GM18502 (cell line): ENCODE measurements around the gene SKAP1.
"Not testable (repeated sequence)": the region's sequence is repeated elsewhere in the genome, so short reads cannot be mapped to it uniquely, and the experiment has no call there.

Experiments used
- ATAC-seq: cut with Tn5 transposase; IDR thresholded peaks from one replicate; pipeline ENCODE4 v1.9.1; 2021; ENCODE audit warnings: mild to moderate bottlenecking; ENCODE audit not compliant: unreplicated experiment, poor library complexity

The SKAP1 gene

DNA sequence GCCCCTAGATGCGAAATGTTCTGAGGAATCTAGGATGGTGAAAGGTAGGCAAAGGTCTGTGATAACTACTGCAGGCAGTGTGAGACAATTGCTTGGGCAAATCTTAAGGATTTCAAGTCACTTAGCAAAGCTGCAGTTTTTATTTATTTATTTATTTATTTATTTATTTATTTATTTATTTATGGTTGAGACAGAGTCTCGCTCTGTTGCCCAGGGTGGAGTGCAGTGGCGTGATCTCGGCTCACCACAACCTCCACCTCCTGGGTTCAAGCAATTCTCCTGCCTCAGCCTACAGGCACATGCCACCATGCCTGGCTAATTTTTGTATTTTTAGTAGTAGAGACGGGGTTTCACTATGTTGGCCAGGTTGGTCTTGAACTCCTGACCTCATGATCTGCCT, 243.7 kb downstream of the SKAP1 start:
- ATAC-seq: not testable (repeated sequence)

GRCh38 chr17:48184721-48185120, 245.3 kb downstream of the SKAP1 start:
- no peak for ATAC-seq

DNA sequence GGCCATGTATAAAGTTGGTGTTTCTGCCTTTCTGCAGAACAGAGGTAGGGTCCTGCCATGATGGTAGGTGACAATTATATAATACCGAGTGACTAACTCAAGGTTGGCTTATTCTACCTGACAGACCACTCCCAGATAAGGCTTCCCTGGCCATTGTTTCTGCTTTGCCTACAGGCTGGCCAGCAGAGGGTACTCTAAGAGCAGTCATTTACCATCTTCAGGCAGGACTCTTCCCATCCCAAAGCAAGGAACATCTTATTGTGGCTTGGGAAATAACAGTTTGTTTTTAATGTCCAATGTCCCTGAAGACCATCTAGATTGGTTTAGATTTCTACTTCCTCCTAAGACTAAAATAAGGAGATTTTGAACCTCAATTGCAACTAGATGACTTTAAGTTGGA, 248.4 kb downstream of the SKAP1 start:
- no peak for ATAC-seq

DNA sequence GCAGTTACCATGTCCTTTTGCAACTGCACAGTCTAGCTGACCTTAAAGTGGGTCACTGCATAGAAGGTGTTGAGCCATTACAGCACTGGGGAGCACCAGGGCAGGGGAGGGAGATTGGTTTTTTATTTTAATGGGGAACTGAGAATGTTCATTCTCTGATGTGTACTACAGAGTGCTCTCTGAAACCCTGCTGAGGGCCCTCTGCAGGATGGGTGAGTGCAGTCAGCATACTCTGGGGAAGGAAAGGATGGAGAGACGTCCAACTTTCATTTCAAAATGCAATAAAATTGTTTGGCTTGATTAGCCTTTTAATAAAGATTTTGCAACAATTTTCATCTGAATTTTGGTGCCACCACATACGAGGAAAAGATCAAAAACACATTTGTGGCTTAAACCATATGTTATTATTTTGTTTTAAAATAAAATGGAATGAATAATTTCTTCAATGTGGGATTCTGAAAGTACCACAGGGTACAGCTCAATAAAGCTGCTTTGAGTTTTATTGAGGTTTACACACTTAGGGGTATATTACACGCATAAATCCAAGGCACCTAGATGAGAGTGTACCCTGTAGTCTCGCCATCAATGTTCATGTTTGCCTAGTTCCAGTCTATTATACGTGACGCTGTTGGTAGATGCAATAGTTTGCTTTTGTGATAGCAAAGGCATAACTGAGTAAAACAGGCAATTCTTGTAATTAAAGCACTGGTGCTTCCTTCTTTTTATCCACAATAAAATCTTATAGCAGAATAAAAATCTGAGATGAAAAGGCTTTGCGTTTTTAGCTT, 249.0 kb downstream of the SKAP1 start:
- ATAC-seq: no peak

DNA sequence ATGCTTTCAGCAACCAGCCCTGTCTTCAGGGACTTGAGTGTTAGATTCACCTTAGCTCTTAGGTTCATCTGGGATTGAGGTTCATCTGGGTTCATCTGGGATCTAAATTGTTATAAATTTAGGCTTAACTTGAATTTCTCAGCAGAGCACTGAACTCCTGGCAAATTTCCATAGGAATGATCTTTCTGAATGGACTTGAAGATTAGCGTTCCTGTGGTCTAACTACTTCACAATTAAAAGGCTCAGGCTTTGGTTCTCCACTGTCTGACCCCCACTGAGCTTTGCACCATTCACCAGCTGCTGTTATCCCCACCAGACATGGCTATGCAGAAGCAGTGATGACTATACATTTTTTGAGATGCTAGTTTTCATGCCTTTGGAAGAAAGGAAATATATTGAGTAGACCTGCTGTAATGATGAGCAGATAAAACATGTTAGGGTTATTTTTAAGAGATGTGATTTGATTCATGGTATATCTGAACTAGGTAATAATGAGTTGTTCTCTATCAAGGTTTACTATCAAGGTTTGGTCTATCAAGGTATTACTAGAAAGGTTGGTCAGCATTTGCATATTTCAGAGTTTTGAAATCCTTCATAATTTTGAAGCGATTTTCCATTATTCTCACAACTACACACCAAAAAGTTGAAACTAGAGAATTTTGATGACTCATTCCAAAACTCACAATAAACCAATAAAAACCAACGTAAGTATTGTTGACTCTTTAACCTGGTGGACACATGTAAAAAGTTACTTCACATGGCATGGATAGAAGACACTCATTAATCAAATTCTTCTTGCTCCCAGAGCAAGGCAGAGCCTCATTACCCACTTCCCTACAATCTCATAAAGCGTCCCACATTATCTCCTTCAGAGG, 250.7 kb downstream of the SKAP1 start:
- no peak for ATAC-seq

DNA sequence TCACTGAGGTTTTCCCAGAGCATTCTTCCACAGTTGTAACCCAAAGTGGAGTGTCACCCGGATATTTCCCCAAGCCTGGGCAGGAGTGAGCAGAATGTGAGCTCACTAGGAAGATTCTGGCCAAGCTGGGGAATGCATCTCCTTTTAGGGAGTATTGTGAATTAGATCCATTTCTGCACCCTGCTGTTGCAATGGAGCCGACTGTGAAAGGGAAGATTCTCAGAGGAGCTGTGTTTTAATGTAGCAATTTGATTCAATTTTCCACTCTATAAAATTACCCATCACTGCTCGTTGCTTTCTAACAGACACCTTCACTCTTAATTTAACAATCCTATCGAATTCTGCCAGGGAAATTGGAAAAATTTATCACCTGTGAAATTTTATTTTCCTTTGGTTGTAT, 251.7 kb downstream of the SKAP1 start:
- no peak for ATAC-seq

- no peak for ATAC-seq
Measured at GRCh38 chr17:48177816-48178215, 252.2 kb downstream of the SKAP1 start.

DNA sequence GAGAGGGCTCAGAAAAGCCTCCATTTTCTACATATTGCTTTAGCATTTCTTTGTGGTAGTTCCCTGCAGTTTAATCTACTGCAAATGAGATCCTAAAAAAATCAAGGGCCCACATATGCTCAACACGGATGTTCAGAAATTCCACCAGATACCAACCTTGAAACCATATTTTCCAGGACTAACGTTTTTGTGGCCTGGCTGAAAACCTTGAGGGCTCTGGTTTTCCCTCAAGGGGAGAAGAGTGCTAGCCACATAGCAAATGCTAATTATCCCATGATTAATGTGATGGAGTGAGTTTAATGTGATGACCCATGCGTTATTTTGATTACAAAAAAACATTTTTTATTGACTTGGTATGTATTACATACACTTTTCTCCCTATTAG, 253.6 kb downstream of the SKAP1 start:
- no peak for ATAC-seq

- ATAC-seq: no peak
Measured at GRCh38 chr17:48175692-48176470, 254.1 kb downstream of the SKAP1 start.

GRCh38 chr17:48174833-48175523, 255.0 kb downstream of the SKAP1 start:
- ATAC-seq: no peak

- no peak for ATAC-seq
Measured at GRCh38 chr17:48173191-48173984, 256.6 kb downstream of the SKAP1 start.

DNA sequence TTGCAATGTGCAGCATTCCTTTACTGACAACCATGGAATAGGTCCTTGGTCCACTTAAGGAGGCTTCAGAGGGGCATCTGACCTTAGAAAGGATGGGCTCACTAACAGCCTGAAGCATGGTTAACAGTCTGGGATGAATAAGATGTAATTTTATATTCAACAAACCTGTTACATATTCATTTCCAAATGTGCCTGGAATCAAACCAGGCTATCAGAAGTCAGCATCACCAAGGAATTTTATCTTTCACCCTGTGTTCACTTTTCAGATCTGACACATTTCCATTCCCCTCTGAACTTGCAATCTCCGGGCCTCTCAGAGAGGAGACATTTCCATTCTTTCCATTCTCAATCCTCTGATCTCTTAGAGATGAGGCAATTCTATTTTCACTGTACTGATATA, 260.1 kb downstream of the SKAP1 start:
- ATAC-seq: no peak

DNA sequence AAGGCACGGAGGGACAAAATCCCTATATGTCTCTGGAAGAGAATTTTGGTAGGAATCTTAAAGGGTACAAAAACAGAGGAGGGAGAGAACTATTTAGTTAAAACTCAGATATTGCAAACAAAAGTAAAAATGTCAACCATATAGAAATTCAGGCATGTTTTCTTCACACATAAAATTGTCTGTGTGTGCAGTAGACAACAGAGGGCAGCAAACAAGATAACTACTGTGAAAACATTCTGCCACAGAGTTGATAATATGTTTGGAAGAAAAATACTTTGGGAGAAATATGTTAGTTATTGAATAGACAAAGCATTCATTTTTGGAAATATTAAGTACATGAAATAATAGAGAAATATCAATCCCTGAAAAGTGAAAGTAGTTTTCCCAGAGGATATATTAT, 266.2 kb downstream of the SKAP1 start:
- no peak for ATAC-seq

DNA sequence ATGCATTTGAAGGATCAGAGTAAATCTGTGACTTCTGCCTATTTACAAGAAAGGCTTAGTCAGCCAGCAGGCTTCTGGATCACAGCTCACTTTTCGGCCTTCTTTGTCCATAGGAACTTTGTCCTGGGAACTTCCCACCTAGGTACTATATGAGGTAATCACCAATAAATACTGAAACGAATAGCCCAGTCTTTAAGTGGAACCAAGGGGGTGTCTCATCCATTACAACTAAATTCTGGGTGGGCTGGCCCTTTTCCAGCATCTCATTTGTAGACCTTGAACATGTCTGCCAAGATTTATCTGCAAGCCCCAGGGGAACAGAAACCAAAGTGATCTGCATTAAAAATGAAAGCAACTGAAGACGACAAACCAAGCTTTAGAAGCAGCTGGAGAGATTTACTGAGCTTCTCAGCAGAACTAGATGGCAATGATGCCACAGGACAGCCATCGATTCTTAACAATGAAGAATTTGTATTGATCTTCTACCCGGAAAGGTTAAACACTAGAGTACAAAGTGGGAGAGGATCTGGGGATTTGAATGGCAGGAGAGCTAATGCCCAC, 267.0 kb downstream of the SKAP1 start:
- ATAC-seq: no peak

GRCh38 chr17:48162306-48162934, 267.6 kb downstream of the SKAP1 start:
- ATAC-seq: no peak

- no peak for ATAC-seq
Measured at GRCh38 chr17:48161127-48161905, 268.7 kb downstream of the SKAP1 start.

DNA sequence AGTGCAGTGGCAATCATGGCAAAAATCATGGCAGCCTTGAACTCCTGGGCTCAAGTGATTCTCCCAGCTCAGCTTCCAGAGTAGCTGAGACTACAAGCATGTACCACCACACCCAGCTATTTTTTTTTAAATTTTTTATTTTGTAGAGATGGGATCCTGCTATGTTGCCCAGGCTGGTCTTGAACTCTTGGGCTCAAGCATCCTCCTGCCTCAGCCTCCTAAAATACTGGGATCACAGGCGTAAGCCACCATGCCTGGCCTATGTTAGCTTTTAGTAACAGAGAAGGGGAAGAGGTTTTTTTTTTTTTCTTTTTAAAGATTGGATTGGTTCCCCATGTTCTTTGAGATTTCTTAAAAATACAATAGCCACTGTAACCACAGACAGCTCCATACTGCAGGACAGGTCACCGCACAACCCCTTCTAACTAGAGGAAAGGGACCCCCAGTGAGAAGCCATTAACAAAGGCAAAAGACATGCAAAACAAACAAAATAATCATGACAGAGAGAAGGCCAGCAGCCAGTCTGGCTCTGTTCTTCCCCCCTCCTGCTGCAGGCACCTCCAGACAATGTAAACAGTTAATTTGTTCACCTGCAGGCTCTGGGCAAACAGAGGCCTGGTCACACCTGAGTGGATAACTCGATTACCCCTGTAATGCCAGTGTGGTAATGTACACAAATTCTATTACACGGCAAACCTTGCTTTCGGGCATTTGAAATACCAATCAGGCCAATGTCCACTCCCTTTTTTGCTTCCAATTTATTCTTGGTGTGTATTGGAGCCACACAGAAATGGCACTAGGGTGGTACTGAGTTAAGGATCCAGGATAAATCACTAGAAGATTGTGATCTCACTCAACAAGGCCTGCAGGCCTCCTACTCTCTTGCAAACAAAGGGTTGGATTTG, 269.6 kb downstream of the SKAP1 start:
- ATAC-seq: no peak
